Amniotic epithelial cell (primary cell): ENCODE data around the gene SACS.
"Not testable (repeated sequence)": the region's sequence is repeated elsewhere in the genome, so short reads cannot be mapped to it uniquely, and the experiment has no call there.

Source experiments
- DNase-seq: peaks from one replicate; pipeline ENCODE4 v3.0.0-alpha.2; 2010; ENCODE audit warnings: low read depth

Gene SACS

DNA sequence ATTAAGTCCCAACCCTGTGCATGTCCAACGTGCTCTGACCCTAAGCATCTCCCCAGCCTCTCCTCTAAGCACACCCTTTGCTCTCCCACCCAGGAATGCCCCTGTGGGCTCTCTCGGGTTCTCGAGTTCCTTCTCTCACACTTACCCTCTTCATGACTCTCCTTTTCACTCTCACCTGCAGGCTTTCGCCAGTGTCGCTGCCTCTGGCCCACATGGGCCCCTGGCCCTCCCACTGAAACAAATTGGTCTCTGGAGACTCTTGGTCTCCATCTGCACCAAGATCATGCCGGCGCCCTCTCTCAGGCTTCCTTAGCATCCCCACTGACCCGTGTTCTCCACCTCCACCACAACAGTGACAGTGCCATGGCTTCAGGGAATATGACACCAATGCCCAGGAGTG lies 19.6 kb upstream of the SACS start:
- no peak for DNase-seq

DNA sequence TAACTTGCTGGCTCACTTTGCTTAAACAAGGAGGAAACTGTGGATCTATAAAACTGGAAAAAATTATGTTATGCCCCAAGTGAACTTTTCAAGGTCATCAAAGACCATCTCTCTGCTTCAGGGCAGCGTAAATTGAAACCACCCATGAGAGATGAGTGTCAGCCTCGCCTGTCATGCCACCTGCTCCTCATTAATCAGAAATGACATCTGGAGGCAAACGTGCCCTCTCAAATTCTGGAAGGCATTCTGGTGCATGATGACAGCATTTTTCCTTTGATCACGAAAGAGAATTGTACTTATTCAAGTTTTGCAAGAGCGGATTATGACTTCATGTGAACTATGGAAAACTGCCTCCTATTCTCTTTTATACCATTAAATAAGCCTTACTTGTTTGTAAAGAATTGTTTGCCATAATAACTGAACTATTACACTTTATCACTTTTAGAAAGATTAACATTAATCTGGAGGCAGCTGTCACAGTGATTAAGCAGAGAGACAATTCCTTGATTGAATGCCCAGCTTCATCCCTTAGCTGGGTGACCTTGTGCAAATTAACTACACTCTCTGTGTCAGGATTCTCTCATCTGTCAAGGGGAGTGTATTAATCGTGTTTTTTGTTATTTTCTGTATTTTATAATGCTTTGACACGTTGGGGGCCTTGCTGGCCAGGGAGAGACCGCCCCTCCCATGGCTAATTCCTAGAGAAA lies 17.0 kb upstream of the SACS start:
- DNase-seq, result no peak

DNA sequence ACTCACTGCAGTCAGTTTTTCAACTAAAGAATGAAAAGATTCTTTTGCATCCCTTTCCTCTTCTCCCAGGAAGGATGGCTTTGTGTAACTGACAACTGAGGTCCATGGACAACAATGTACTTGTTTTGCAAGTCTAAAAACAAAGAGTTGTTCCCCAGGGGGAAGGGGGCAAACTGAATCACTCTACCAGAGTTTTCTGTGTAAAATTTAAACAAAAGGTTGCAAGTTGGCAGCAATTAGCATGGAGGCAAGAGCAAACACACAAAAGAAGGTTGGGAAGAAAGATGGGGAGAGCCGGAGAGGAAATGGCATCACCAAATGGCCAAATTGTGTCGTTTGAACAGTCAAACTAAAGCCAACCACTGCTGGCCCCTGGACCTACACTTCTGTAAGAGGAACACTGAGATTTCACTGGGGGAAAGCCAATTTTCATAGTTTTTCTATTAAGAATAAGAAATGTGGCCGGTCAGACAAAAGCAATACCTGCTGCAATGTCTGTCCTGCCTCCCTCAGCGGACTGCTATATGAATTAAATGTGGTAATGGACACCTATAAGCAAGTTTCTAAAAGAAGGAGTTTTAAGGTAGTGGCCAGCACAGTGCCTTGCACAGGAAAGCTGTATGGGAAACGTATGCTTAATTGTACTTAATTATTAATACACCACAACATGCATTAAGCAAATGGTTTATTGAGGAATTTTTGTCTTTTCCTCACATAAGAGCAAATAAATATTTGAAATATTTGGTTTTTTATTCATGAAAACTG lies 16.1 kb upstream of the SACS start:
- DNase-seq, result no peak

DNA sequence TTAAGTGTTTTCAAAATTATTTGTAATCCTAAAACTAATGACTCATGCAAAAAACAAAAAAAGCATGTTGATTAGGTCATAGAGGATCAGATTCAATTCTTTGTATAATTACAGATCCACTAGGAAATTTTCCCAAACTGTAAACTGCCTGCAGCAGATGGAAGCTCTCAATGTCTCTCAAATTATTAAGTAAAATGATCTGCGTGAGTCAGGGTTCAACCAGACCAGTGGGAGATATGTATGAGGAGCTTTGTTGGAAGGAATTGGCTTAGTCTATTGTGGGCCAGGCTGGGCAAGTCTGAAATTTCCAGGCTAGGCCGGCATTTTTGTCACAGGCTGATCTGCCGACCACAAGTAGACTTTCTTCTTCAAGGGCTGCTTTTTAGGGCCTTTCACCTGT lies 14.4 kb upstream of the SACS start:
- DNase-seq, result peak; percentile 18

DNA sequence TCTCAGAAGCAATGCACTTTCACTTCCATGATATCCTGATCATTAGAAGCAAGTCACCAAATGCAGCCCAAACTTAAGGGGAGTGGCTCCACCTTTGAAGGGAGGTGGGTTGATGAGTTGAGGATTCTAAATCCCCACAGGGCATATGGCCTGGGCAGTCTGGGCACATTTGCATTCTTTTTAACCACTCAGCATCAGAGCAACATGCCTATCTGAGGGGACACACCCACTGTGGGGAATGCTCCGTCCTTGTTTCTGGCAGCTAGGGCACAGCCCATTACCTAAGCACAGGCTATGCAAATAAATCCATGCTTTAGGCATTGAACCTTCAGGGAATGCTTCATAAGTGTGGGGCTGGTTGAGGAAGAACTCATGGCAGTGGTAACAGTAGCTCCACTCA lies 12.3 kb upstream of the SACS start:
- DNase-seq, result no peak

GRCh38 chr13:23443878-23444277 lies 10.4 kb upstream of the SACS start:
- DNase-seq, result no peak

- no peak for DNase-seq
Measured at GRCh38 chr13:23443110-23443509, 9.6 kb upstream of the SACS start.

DNA sequence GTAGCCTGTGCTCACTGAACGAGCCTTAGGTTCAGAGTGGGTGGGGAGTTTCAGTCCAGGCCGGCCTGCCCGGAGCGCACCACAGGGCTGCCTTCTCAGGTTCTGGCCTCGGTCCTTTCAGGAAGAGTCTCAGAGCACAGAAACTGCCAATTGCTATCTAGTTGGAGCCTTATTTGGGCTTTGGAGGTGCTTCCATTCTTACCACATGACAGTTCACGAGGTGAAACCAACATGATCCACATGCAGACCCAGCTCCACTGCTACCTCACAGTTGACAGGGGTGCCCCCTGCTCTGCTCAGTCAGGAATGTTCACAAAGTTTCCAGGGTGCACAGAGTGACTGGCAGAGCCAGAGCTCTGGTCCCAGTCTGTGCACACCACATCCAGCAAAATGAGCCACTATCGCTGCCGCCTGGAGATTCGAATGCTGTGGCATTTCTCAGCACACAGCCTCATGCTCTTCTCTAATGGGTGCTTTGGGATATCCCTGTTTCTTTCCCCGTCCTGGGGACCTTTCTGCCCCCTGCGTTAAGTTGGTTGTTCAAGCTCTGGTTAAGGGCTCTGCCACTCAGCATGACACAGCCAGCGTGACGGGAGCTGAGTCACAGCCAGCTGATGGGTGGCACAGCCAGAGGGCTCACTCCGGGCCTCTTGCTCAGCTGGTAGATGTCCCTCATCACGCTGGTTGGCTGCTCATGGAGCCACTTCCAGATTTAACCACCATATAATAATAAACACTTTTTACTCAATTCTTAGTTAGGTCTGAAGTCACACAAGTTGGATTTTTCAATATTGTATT lies 7.5 kb upstream of the SACS start:
- DNase-seq, result no peak

DNA sequence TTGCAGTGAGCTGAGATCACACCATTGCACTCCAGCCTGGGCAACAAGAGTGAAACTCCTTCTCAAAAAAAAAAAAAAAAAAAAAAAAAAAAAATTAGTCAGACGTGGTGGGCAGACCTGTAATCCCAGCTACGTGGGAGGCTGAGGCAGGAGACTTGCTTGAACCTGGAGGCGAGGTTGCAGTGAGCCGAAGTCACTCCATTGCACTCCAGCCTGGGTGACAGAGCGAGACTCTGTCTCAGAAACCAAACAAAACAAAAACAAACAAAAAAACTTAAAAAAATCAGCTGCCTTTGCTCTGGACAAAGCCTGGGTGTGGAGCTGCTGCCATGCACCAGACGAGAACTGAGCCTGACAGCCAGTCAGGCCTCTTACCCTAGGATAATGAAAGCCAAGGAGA lies 6.8 kb upstream of the SACS start:
- DNase-seq, result not testable (repeated sequence)

DNA sequence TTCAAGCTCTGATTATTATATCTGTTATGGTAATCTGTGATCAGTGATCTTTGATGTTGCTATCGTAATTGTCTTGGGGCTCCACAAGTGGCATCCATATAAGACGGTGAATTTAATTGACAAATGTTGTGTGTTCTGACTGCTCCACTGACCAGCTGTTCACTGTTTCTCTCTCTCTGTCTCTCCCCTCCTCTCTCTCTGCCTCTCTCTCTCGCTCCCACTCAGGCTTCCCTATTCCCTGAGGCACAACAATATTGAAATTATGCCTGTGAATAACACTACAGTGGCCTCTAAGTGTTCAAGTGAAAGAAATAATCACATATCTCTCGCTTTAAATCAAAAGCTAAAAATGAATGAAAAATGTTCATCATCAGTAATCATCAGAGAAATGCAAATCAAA lies 4.4 kb upstream of the SACS start:
- no peak for DNase-seq

- no peak for DNase-seq
Measured at GRCh38 chr13:23436680-23437079, 3.2 kb upstream of the SACS start.

- no peak for DNase-seq
Measured at GRCh38 chr13:23434491-23434890, 989 bp upstream of the SACS start.

- no peak for DNase-seq
Measured at GRCh38 chr13:23432626-23433025, 876 bp downstream of the SACS start.

- DNase-seq, result no peak
Measured at GRCh38 chr13:23430664-23431063, 2.8 kb downstream of the SACS start.

DNA sequence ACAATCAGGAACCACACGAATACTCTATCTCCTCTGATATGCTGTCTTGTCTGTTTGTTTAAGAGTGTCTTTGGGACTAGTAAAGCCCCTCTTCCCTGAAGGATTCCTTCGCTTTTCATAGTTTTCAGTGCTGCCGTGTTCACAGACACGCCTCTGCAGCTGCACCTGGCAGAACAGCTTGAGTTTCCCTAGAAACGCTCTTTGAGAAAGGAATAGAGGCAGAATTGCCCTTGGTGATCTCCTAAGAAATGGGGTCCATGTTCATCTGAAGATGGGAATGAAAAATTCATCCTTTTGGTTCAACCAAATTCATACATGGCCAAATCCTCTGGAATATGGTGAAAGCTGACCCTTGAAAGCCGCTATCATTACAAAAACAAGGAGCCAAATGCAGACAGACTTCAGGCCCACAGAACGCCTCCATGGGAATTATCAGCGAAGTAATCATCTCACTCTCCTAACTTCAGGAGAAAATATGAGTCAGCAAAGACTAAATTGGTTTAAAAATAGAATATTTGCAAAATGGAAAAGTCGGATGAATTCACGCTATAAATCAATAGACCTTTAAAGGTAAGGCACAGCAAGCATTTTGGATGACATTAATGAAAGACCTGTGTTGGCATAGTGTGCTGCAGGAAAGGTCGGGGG lies 5.5 kb downstream of the SACS start:
- DNase-seq, result peak; percentile 71

GRCh38 chr13:23427342-23427843 lies 6.1 kb downstream of the SACS start:
- DNase-seq, result peak; percentile 95

DNA sequence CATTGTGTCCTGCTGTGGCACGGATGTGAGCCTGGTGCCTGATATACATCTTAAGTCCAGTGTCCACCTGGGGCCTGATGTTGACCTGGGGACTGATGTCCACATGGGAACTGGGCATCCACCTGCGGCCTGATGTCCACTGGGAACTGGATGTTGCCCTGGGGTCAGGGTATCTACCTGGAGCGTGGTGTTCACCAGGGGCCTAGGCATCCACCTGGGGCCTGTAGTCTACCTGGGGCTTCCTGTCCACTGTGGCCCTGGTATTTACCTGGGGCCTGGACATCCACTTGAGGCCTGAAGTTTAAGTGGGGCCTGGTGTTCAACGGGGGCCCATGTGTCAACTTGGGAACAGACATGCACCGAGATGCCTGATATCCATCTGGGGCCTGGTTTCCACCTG lies 11.9 kb downstream of the SACS start:
- DNase-seq, result no peak

- DNase-seq, result no peak
Measured at GRCh38 chr13:23418776-23419683, 14.5 kb downstream of the SACS start.

DNA sequence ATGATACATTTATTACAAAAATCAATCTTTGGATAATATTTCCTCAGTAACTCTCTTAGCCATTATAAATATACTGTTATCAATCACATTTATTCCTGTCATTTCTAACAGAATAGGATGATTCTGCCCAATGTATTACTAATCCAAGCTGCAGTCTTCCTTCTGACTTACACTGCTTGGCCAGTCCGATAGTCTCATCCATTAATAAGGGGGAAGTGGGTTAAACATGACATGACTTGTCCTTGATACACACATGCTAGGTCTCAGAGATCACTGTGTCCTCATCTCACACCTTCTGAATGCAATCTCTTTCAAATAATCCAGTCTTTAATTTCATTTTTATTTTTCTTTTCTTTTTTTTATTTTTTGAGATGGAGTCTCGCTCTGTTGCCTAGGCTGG lies 18.8 kb downstream of the SACS start:
- no peak for DNase-seq

GRCh38 chr13:23411706-23412105 lies 21.8 kb downstream of the SACS start:
- no peak for DNase-seq

- no peak for DNase-seq
Measured at GRCh38 chr13:23411220-23411619, 22.3 kb downstream of the SACS start.
